Stimulated activated naive CD4-positive, alpha-beta T cell (primary cell): ENCODE results near the gene CYB5D1.
A peak's percentile ranks its signal among the peaks of the same experiment; 100 is the strongest.

Experiments
- DNase-seq, 6 experiments: peaks; one replicate each; lab custom pipeline; 2025; lab: John Stamatoyannopoulos, UW

CYB5D1 gene

GRCh38 chr17:7844292-7845154, 13.3 kb upstream of the CYB5D1 start:
- peak; percentile 67 to 78 (median 74) for DNase-seq

GRCh38 chr17:7845359-7846062, 12.3 kb upstream of the CYB5D1 start:
- DNase-seq = peak in 1 of 6 experiments; percentile 39

GRCh38 chr17:7846063-7846735, 11.6 kb upstream of the CYB5D1 start:
- peak in 1 of 6 experiments; percentile 37 for DNase-seq

- peak in 1 of 6 experiments; percentile 37 for DNase-seq
These were observed 10.8 kb upstream of the CYB5D1 start for GRCh38 chr17:7846765-7847661.

GRCh38 chr17:7848131-7848579, 9.6 kb upstream of the CYB5D1 start:
- DNase-seq = no peak

- no peak for DNase-seq
These were observed 9.1 kb upstream of the CYB5D1 start for GRCh38 chr17:7848739-7849129.

GRCh38 chr17:7849130-7849750, 8.6 kb upstream of the CYB5D1 start:
- no peak for DNase-seq

GRCh38 chr17:7849751-7850504, 7.9 kb upstream of the CYB5D1 start:
- no peak for DNase-seq

- DNase-seq = peak in 1 of 6 experiments; percentile 52
These were observed 6.9 kb upstream of the CYB5D1 start for GRCh38 chr17:7850701-7851437.

GRCh38 chr17:7851438-7852261, 6.2 kb upstream of the CYB5D1 start:
- peak; percentile 88 to 94 (median 93) for DNase-seq

GRCh38 chr17:7852262-7852670, 5.5 kb upstream of the CYB5D1 start:
- no peak for DNase-seq

- DNase-seq = peak in 1 of 6 experiments; percentile 24
These were observed 4.7 kb upstream of the CYB5D1 start for GRCh38 chr17:7852919-7853690.

- DNase-seq = no peak
These were observed 4.1 kb upstream of the CYB5D1 start for GRCh38 chr17:7853691-7854038.

GRCh38 chr17:7854078-7854777, 3.6 kb upstream of the CYB5D1 start:
- no peak for DNase-seq

- peak in 1 of 6 experiments; percentile 45 for DNase-seq
These were observed 2.7 kb upstream of the CYB5D1 start, which contains the start of gene TMEM88 for GRCh38 chr17:7854851-7855659. TMEM88 (plus strand) TSS chr17:7855066; CDS start chr17:7855075, 9 bp downstream.

GRCh38 chr17:7855660-7856010, 2.2 kb upstream of the CYB5D1 start:
- peak in 1 of 6 experiments; percentile 45 for DNase-seq
